ENCODE results near the gene MIR17HG.
"Not testable (repeated sequence)": the region's sequence is repeated elsewhere in the genome, so short reads cannot be mapped to it uniquely, and the experiment has no call there.

MIR17HG gene

DNA sequence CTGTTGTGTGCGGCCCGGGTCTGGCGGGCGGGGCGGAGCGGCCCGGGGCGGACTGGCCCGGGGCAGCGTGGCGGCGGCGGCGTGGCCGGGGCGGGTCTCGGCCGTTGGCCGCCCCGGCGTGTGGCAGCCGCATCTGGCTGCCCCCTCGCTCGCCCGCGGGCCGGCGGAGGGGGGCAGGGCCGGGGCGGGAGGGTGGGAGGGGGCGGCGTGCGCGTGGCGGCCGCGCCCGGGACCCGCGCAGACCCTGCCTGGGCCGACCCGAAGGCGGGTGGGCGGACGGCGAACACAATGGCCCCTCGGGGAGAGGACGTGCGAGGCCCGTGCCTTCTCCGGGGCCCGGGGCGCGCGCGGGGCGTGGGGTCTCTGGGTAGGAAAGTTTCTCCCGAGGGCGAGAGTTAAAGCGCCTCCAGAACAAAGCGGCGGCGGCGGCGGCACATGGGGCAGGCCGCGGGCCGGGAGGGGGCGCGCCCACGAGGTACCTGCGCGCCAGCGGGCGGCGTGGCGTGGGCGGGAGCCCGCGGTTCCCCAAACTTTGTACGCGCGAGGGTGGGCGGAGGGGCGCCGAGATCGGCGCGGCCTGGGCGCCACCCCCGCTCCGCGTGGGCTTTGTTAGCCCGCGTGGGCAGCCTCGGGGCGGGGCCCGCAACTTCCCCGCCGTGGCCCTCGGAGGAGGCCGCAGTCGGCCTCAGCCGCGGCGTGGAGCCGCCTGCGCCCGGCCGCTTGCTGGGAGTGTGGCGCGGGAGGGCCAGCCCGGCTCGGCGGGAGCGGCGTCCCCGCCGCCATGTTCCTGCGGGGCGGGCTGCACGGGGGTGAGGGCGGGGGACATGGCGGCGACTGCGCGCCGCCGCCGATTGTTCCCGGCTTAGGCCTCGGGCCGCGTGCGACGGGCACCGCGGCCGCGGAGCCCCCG lies 764 bp downstream of the MIR17HG start:
- DNase-seq = peak; percentile 51

DNA sequence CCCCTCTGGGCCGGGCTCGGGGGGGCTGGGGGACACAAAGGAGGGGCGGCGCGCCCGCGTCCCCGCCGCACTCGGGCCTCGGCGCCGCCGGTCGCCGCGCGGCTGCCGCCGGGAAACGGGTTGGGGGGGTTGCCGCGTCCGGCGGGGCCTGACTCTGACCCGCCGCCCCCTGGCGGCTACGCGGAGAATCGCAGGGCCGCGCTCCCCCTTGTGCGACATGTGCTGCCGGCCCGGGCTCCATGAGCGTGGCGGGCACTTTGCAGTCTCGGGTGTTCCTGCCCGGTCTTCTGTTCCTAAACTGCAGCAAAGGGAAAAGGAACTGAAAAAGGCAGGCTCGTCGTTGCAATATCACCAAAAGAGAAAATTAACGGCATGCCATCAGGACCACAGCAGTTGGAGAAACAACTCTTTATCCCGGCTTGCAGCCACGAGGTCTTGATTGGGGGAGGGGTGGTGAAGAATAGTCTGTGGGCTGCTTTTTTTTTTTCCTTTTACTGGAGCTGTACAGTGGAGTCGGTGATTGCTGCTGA lies 1.5 kb downstream of the MIR17HG start:
- DNase-seq = peak; percentile 87

- DNase-seq = no peak
These were observed 2.8 kb downstream of the MIR17HG start for GRCh38 chr13:91349992-91350911.

GRCh38 chr13:91351123-91351522 lies 3.6 kb downstream of the MIR17HG start:
- DNase-seq = no peak

DNA sequence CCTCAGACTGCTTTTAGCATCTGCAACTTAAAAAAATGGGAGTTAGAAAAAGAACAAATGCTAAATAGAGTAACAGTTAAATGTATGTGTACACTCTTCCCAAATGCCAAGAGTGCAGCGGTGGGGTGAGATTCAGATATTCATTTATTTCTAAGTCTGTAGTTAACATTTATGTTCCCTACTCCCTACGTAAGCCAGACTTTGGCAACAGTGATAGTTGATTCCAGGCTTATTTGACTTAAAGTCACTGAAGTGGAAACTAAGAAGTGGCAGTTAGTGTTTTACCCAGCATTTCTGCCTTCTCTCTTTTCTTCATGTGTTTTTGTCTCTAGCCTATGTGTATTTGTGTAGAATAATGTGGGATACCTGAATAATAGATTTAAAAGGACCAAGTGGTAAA lies 4.5 kb downstream of the MIR17HG start:
- DNase-seq = no peak

- DNase-seq = not testable (repeated sequence)
These were observed 5.4 kb downstream of the MIR17HG start for GRCh38 chr13:91352891-91353290.

DNA sequence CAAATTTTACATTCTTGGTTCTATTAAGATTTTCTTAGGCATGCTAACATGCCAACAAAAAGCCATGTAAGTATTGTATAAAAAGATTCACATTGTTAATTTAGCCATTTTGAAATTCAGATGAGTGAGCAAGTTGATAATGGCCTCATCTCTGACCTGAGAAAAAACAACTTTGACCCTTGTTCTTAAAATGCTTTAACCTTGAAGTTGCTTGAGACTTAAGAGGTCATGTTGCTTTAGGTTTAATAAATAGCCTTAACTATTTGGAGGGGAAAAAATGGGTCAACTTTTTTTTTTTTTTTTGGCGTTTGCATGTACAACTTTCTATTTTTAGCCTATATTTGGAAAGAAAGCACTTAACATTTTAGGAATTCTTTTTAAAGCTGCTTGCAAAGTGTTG lies 6.0 kb downstream of the MIR17HG start:
- DNase-seq = no peak

DNA sequence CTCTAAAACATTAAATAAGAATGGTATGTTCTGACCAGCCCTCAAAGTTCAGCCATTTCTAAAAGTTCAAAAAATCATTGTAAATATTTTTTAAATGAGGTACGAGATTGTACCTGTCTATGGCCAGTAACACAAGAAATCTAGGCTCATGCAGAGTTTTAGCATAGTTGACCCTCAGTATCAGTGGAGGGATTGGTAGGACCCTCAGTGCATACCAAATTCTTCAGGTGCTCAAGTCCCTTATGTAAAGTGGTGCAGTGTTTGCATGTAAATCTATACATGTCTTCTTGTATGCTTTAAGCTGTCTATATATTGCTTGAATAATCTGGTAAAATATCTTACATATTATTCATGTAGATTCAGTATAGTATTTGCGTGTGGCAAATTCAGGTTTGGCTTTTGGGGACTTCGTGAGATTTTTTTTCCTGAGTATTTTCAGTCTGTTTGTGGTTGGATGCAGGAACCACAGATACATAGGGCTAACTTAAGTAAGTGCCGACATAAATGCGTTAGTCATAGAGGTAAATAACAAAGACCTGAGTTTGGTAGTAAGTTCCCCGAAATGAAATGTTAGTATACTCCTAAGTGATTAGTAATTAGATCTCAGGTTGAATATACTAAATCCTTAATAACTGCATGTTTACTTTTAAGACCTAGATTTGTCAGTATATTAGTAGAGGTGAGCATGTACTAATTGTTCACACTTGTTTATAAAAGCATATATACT lies 7.8 kb downstream of the MIR17HG start:
- DNase-seq = no peak

GRCh38 chr13:91355826-91356710 lies 8.6 kb downstream of the MIR17HG start:
- no peak for DNase-seq

- DNase-seq = no peak
These were observed 9.6 kb downstream of the MIR17HG start for GRCh38 chr13:91356919-91357612.

- DNase-seq = no peak
These were observed 10.3 kb downstream of the MIR17HG start for GRCh38 chr13:91357613-91358386.

DNA sequence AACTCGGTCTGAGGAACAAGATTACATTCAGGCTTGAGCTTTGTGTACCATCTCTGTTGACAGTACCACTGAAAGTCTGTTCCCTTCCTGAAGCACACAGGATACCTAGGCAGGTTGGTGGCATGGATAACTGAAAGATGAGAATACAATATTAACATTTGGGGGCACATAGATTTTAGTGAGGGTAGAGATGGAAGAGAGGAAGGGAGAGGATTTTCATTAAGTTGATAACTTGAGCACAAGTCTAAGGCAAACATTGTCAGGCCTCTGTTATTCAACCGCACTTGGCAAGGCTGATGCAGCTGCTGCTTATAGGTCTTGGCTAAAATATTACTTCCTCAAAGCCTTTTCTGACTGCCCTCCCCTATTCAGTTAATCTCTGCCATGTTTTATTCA lies 10.9 kb downstream of the MIR17HG start:
- DNase-seq = no peak

GRCh38 chr13:91359111-91359510 lies 11.6 kb downstream of the MIR17HG start:
- DNase-seq = no peak

DNA sequence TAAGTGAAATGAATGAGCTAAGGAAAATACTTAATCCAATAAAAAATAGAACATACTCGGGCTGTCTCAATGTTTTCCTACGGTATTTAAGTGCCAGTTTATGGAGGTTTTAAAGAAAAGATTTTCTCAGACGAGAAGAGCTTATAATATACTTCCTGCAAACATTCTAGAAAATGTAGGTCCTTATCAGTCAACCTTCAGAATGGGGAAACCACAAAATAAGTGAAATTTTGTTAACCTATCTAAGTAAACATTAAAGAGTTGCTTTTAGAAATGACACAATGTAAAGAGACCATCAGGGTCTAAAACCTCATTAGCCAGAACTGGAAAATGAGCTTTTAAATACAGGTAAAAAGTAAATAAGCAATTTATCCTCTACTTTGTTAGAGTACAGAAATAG lies 12.1 kb downstream of the MIR17HG start:
- no peak for DNase-seq

- DNase-seq = no peak
These were observed 12.8 kb downstream of the MIR17HG start for GRCh38 chr13:91360246-91360751.

- DNase-seq = no peak
These were observed 14.3 kb downstream of the MIR17HG start for GRCh38 chr13:91361755-91362271.

- no peak for DNase-seq
These were observed 15.4 kb downstream of the MIR17HG start for GRCh38 chr13:91362908-91363307.

GRCh38 chr13:91368101-91368500 lies 20.6 kb downstream of the MIR17HG start:
- no peak for DNase-seq

DNA sequence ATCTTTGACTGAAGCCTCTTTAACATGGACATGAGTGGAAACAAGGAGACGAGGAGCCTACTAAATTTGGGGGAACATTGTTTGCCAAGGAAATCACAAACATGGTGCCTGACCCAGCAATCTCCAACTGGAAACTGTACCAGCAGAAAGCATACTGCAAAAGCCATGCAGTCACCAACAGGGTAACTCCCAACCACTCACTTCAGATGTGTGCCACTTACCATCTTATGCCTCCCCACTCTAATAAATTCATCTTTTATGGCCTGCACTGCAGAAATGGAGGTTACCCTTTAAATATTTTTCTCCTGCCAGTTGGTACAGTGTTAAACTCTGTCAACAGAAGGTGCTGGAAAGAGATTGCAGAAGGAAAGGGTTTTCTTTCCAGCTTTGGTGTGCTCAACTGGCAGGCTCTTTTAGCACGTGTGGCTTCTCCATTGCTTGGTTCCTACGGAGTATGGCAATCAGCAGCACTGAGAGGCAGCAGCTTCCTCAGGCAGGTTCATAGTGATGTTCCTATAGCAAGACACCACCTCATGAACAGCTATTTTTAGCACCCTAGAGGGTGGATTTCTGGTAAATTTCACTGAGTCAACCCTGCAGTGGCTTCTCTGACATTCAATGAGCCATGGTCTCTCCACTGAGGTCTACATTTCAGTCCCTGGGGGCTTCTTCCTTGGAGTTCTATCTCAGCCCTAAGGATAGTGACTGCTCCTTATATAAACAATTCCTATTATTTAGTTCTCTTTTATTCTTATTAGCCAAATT lies 21.4 kb downstream of the MIR17HG start:
- DNase-seq = no peak
